Uterus (tissue), 2 donors: Measurements from ENCODE around the gene LGALS3.

ENCODE experiments used
- POLR2A ChIP-seq, 2 donors: fragments of 450-650 bp; IDR thresholded peaks; one replicate each; pipeline ENCODE4 v1.6.1; 2016; ENCODE audit warnings: antibody characterized with exemption in 2 of 2, mild to moderate bottlenecking in 1 of 2, moderate library complexity in 1 of 2
- TF ChIP-seq, protein P1 (sequence below), 4 experiments: fragments of 200-600 bp in 2 of 4; fragments of 450-650 bp in 2 of 4; sonication (generic) in 2 of 4; IDR thresholded peaks; one replicate each; pipeline ENCODE4 v1.5.1; 2016 to 2019; ENCODE audit warnings: antibody characterized with exemption in 4 of 4, mild to moderate bottlenecking in 2 of 4, moderate library complexity in 1 of 4

DNA sequence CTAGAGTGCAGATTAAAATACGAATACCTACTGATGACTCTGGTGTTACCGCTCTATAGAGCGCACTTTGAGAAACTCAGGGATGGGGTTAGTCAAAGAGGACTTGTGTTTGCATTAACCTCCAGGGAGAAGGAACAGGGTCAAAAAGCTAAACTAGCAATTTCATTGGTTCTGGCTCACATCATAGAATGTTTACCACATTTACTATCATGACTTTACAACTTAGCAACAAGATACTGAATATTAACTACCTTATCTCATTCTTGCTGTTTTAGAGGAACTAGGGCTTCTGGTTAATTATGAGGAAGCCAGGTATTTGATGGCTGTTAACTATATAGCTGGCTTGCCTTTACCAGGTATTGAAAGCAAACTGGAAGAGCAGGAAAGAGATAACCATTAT, 12.8 kb downstream of the LGALS3 start:
- TF ChIP-seq, protein P1, sequence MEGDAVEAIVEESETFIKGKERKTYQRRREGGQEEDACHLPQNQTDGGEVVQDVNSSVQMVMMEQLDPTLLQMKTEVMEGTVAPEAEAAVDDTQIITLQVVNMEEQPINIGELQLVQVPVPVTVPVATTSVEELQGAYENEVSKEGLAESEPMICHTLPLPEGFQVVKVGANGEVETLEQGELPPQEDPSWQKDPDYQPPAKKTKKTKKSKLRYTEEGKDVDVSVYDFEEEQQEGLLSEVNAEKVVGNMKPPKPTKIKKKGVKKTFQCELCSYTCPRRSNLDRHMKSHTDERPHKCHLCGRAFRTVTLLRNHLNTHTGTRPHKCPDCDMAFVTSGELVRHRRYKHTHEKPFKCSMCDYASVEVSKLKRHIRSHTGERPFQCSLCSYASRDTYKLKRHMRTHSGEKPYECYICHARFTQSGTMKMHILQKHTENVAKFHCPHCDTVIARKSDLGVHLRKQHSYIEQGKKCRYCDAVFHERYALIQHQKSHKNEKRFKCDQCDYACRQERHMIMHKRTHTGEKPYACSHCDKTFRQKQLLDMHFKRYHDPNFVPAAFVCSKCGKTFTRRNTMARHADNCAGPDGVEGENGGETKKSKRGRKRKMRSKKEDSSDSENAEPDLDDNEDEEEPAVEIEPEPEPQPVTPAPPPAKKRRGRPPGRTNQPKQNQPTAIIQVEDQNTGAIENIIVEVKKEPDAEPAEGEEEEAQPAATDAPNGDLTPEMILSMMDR (IDR thresholded peaks at IDR 0.05): no peak
- no peak for TF ChIP-seq POLR2A (IDR thresholded peaks at IDR 0.05)
